ENCODE data around the gene RGR. TPM values are rescaled to one million over a fixed set of nuclear protein-coding genes. Genes with fewer than 3 reads are reported as not detected.

The RGR gene
- total and polyA plus RNA-seq, 12 donors: 0.17 TPM; not detected in 11

DNA sequence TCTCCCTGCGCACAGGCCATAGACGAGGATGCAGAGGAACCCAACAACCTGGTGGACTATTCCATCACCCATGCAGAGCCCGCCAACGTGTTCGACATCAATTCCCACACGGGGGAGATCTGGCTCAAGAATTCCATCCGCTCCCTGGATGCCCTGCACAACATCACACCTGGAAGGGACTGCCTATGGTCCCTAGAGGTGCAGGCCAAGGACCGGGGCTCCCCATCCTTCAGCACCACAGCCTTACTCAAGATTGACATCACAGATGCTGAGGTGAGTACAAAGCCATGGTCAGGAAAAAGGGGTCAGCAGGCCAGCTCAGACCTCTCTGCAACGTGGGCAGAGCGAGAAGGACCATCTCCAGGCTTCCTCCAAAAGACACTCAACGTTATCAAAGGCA is 31.8 kb upstream of the RGR start:
- Histone ChIP-seq H3K36me3 (replicated peaks in 1 of 2) (no peaks in the 10 kb centered on the region), H3K27me3 (no peaks in the 10 kb centered on the region), H3K27ac (no peak overlapping the region), H3K4me1 (replicated peaks in 1 of 2) (no peaks in the 10 kb centered on the region), H3K9me3 (replicated peaks in 1 of 3) (no peaks in the 10 kb centered on the region), H3K4me3 (no peak overlapping the region)
- intact Hi-C loops (cut with DNase I): no loop called here
- TF ChIP-seq, protein P1, sequence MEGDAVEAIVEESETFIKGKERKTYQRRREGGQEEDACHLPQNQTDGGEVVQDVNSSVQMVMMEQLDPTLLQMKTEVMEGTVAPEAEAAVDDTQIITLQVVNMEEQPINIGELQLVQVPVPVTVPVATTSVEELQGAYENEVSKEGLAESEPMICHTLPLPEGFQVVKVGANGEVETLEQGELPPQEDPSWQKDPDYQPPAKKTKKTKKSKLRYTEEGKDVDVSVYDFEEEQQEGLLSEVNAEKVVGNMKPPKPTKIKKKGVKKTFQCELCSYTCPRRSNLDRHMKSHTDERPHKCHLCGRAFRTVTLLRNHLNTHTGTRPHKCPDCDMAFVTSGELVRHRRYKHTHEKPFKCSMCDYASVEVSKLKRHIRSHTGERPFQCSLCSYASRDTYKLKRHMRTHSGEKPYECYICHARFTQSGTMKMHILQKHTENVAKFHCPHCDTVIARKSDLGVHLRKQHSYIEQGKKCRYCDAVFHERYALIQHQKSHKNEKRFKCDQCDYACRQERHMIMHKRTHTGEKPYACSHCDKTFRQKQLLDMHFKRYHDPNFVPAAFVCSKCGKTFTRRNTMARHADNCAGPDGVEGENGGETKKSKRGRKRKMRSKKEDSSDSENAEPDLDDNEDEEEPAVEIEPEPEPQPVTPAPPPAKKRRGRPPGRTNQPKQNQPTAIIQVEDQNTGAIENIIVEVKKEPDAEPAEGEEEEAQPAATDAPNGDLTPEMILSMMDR (IDR thresholded peaks at IDR 0.05): no peak
- TF ChIP-seq POLR2A (IDR thresholded peaks at IDR 0.05): no peak
- 80 to 88% (median 84%) methylated on average over 3 to 11 of the region's 11 CpGs for WGBS, 4 donors
- DNase-seq: no peak

DNA sequence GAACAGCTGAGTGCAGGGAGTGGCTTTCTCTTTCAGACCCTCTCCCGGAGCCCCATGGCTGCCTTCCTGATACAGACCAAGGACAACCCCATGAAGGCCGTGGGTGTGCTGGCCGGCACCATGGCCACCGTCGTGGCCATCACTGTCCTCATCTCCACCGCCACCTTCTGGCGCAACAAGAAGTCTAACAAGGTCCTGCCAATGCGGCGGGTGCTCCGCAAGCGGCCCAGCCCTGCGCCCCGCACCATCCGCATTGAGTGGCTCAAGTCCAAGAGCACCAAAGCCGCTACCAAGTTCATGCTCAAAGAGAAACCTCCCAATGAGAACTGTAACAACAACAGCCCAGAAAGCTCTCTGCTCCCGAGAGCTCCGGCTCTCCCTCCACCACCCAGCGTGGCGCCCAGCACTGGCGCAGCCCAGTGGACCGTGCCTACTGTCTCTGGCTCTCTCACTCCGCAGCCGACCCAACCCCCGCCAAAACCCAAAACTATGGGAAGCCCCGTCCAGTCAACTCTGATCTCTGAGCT is 30.7 kb upstream of the RGR start:
- intact Hi-C loops (cut with DNase I): no loop called here
- Histone ChIP-seq H3K27me3 (no peaks in the 10 kb centered on the region), H3K36me3 (replicated peaks in 1 of 2) (no peaks in the 10 kb centered on the region), H3K9me3 (replicated peaks in 1 of 3) (no peaks in the 10 kb centered on the region), H3K4me1 (replicated peaks in 1 of 2) (no peaks in the 10 kb centered on the region), H3K27ac (no peak overlapping the region), H3K4me3 (no peak overlapping the region)
- WGBS, 4 donors: 60 to 79% (median 70%) methylated on average over 25 of the region's 25 CpGs
- TF ChIP-seq, protein P1 (IDR thresholded peaks at IDR 0.05): no peak
- no peak for TF ChIP-seq POLR2A (IDR thresholded peaks at IDR 0.05)
- peak in 2 of 7 donors; percentile 6 to 8 for DNase-seq

DNA sequence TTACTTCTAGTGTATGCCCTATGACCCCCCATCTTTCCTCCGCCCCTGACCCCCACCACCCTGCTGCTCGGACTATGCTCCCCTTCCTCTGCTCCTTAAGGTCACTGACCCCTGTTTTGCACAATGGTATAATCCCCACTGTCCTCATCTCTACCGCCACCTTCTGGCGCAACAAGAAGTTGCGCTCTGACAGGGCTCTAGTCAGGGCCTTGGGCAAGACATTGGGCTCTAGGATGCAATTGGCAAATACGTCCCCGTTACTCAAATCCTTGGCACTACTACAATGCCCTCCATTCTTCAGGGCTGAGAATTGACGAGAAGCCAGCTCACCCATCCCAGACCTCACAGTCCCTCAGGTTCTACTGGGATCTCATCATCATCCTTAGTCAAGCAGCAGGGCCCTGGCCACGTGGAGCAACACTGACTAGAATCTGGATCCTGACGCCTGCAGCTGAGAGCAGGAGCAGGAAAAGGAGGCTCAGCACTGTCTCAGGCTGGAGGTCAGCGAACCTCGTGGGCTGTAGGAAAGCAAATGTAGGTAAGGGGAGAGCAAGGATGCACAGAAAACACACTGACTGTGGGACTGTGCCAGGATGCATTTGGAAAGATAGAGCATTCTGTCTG is 30.1 kb upstream of the RGR start:
- no peak overlapping the region for H3K4me3 ChIP-seq
- TF ChIP-seq, protein P1 (IDR thresholded peaks at IDR 0.05): peak in 2 of 6 experiments; percentile 21 to 31
- TF ChIP-seq POLR2A (IDR thresholded peaks at IDR 0.05): no peak
- no peaks in the 10 kb centered on the region for H3K9me3 ChIP-seq (replicated peaks in 1 of 3)
- intact Hi-C loops (cut with DNase I): no loop called here
- peak in 3 of 7 donors; percentile 14 to 41 (median 33) for DNase-seq
- no peaks in the 10 kb centered on the region for H3K36me3 ChIP-seq (replicated peaks in 1 of 2)
- no peaks in the 10 kb centered on the region for H3K27me3 ChIP-seq
- 48 to 64% (median 54%) methylated on average over 12 of the region's 12 CpGs for WGBS, 4 donors
- no peak overlapping the region for H3K27ac ChIP-seq
- no peaks in the 10 kb centered on the region for H3K4me1 ChIP-seq (replicated peaks in 1 of 2)

DNA sequence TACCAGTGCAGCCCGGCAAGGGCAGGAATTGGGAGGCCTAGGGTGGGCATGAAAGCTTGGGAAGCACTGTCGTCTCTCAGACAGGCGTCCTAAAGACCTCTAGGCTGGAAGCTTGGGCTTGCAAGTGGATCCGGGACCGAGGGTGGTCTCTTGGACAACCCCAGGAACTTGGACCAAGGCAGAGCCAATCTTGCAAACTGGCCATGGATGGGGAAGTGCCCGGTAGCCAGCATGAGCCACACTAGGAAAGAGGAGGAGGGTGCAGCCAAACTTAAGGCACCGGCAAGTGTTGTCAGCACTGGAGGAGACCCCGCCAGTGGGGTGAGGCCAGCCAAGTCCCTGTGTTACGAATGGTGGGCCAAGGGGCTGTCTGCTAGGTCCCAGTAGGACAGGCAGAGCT is 28.0 kb upstream of the RGR start:
- no peaks in the 10 kb centered on the region for H3K36me3 ChIP-seq (replicated peaks in 1 of 2)
- H3K27ac ChIP-seq: no peak overlapping the region
- no peak overlapping the region for H3K4me3 ChIP-seq
- intact Hi-C loops (cut with DNase I): no loop called here
- 83 to 94% (median 89%) methylated on average over 4 to 9 of the region's 9 CpGs for WGBS, 4 donors
- peak in 1 of 7 donors; percentile 7 for DNase-seq
- H3K4me1 ChIP-seq (replicated peaks in 1 of 2): no peaks in the 10 kb centered on the region
- no peaks in the 10 kb centered on the region for H3K27me3 ChIP-seq
- no peaks in the 10 kb centered on the region for H3K9me3 ChIP-seq (replicated peaks in 1 of 3)
- TF ChIP-seq, protein P1 (IDR thresholded peaks at IDR 0.05): no peak
- TF ChIP-seq POLR2A (IDR thresholded peaks at IDR 0.05): no peak
